ENCODE results near the gene ATPAF2. TPM values are rescaled to one million over a fixed set of nuclear protein-coding genes. Genes with fewer than 3 reads are reported as not detected.

Gene ATPAF2
- polyA plus RNA-seq, 4 donors, result 23.6 to 33.8 (median 27.2) TPM

DNA sequence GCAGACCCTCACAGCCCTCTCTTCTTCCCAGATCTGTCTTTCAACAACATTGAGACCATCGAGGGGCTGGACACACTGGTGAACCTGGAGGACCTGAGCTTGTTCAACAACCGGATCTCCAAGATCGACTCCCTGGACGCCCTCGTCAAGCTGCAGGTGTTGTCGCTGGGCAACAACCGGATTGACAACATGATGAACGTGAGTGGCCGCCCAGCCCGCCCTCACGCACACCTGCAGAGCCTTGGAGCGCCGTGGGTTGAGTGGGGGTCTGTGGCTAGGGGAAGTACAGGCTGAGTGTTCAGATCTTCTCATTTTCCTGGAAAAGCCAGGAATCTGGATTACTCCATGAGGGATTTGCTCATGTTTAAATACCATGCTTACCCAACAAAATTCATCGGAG lies 51.1 kb downstream of the ATPAF2 start:
- DNase-seq (ENCODE audit: low read depth in 4 of 4, low spot score in 2 of 4), result no peak

DNA sequence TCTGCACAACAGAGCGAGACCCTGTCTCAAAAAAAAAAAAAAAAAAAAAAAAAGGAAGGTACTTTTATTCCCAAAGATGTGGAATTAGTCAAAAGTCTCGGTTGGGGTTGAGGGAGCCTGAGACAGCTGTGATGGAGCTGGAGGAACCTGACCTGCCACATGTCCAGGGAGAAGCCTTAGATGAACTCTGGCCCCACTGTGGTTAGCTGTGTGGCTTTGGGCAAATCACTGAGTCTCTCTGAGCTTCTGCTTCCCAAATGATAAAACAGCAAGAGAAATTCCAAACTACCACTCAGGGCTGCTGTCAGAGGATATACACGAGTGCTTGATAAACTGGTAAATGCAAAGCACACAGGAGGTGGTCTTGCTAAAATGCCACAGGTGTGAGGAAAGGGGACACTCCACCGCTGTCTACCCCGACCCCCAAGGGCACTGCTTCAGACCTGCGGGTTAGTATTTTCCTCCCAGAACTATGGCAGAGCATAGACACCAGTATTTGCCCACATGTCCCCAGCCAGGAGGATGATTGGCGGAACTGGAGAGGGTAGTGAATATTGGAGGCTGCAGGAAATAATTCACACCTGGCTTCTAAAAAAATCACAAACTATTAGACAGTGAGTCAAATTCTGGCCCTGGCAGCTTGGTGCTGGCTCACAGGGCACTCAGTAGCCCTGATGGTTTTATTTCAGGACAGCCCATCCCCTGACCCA lies 51.6 kb downstream of the ATPAF2 start:
- DNase-seq (ENCODE audit: low read depth in 4 of 4, low spot score in 2 of 4), result no peak

DNA sequence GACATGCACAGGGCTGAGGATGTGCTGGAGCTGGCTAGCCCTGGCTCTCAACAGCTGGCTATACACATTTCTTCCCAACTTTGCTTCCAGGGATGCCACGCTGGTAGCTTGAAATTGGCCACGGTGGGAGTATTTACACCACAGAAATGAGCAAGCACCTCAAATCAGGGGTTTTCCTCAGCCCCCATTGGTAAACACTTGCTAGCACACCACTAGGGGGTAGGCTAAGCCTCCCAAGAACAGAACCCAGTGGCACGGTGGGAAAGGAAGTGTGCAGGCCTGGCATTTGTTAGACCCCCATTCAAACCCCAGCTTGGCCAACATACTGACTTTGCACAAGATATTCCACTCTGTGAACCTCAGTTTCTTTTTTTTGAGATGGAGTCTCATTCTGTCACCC lies 53.4 kb downstream of the ATPAF2 start:
- no peak for DNase-seq (ENCODE audit: low read depth in 4 of 4, low spot score in 2 of 4)

DNA sequence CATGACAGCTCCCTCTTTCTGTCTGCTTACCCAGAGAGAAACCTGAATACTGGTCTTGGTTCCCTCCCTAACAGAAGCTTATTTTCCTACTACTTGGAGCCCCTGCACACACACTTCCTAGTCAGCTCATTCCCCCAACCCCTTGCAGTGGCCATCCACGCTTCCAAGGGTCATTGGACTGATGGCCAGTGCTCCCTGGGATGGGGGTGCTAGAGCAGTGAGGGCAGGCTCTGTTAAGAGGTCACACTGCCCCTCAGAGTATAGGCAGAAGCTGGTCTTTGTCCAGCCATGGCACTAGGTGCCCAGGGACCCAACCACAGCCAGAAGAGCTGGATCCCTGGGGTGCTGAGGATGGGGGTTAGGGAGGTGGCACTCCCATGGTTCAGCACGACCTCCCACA lies 53.8 kb downstream of the ATPAF2 start:
- no peak for DNase-seq (ENCODE audit: low read depth in 4 of 4, low spot score in 2 of 4)

DNA sequence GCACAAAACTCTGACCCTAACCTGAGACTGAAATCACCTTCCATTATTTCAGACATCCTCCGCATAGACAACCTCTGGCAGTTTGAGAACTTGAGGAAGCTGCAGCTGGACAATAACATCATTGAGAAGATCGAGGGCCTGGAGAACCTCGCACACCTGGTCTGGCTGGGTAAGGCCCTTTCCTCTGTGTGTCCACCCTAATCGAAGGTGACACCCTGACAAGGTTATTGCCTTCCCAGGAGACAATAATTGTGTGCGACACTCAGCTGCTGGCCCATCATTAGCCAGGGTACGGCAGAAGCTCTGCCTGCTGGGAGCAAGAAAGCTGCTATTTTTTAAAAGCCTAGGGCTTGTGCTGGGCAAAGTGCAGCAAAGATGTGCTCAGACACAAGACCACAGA lies 55.2 kb downstream of the ATPAF2 start:
- no peak for DNase-seq (ENCODE audit: low read depth in 4 of 4, low spot score in 2 of 4)

DNA sequence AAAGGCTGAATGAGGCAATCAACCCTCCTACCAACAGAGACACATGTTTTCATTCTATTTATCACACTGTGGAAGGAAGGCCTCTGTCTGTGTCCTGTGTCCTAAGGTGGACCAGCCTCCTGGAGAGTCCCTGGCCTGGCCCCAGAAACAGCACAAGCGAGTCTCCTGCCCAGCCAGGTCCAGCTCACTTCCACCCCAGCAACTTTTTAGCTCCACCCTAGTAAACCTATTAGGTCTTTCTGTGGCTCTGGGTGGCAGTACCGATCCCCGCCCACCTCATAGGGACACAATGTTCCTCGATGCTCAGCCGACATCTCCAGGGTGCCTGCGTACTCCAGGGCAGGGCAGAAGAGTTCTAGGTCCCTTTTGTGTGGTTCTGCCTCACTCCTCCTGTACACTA lies 55.6 kb downstream of the ATPAF2 start:
- no peak for DNase-seq (ENCODE audit: low read depth in 4 of 4, low spot score in 2 of 4)

DNA sequence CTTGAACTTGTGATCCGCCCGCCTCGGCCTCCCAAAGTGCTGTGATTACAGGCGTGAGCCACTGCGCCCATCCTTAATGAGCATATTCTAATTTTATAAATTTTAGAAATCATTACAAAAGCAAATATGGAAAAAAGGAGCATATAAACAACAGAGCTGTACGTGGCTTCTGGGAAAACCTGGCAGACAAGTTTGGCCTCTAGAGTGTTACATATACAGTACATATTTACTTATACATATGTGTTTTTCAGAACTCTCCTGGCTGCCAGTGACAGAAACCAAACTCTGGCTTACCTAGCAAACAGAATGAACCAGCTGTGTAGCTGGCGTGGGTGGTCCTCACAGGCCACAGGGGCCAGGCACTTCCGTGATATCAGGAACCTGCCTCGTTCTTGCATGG lies 56.2 kb downstream of the ATPAF2 start:
- DNase-seq (ENCODE audit: low read depth in 4 of 4, low spot score in 2 of 4), result no peak

DNA sequence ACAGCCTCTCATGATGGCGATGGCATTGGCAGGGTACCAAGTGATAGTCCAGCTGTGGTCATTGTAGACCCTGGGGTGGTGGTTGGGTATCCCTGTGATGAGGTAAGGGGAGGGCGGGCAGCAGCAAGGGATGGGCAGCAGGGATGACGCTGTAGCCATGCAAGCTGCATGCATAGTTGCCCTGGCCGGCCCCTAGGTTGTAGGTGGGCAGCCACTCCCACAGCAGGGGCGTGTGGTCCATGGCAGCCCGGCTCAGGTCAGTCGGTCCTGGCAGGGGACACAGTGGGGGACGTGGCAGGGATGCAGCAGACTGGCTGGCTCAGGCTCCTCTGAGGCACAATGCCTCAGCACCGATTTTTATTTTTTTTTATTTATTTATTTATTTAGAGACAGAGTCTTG lies 57.6 kb downstream of the ATPAF2 start:
- DNase-seq (ENCODE audit: low read depth in 4 of 4, low spot score in 2 of 4), result no peak

DNA sequence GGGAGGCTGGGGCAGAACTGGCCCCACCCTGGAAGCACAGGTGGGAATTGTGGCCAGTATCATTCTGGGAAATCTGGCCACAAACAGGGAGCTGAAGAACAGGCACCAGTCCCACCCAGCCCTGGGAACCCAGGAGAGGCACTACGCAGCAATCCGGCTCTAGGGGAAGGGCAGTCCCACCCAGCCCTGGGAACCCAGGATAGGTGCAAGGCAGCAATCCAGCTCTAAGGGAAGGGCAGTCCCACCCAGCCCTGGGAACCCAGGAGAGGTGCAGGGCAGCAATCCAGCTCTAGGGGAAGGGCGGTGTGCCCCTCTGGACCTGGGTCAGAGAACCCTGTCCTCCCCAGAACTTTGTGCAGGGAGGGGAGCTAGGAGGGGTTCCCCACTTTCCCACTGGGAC lies 59.2 kb downstream of the ATPAF2 start:
- DNase-seq (ENCODE audit: low read depth in 4 of 4, low spot score in 2 of 4), result no peak

DNA sequence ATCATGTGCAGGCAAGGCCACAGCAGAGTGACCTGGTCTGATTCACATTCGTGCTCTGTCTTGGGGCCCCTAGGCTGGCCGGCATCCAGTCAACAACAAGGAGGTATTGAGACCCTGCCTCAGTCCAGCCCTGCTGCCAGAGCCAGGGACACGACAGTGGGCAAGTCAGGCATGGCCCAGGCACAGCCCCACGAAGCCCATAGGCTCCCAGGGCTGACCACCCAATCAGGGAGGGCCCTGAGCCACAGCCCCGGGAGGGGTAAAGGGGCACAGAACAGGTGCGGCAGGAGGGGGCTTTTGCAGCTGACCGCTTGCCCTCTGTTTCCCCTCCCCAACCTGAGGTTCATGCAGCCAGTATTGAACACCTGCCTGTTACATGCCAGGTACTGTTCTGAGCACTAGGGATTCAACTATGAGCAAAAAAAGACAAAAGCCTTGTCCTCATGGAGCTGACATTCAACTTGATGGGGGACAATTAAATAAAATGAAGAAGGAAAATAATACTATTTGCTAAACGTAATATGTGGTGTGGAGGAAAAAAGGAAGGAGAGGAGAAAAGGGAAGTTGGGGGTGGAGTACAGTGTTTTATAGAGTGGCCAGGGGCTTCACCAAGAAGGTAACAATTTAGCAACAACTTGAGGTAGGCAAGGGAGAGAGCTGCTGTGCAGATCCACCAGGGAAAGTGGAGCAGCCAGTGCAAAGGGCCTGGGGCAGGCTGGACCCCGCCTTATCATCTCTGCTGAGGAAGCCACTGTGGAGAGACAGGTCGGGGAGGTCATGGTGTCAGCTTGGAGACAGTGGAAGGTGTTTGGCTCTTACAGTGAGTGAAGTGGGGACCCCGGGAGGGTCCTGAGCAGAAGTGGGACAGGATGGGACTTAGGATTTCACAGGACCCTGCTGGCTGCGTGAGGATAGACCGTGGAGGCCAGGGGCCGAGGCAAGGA lies 60.2 kb downstream of the ATPAF2 start:
- DNase-seq (ENCODE audit: low read depth in 4 of 4, low spot score in 2 of 4), result no peak

DNA sequence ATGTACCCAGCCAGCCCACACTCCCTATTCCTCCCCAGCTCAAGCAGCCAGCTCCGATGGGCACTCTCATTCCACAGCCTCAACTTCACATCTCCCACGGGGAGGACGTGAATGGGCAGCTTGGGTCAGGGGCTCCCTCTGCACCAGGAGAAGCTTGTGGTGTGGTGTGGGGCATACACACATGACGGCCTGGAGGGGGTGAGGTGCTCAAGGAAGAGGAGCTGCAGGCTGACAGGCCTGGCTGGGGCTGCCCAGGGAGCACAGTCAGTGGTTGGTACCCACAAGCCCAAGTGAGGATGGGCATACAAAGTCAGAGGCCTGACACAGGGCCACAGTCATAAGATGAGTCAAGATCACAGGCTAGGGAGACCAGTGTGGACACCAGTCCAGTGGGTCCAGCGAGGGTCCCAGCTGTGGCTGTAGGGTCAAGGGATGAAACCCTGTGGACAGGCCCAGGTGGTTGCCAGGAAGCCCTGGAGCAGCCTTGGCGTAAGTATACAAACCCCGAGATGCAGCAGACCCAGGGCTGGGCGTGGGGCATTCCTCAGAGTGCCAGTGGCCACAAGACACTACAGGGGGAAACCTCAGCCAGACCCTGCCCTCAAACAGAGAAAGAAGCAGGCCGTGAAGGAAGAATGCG lies 61.9 kb downstream of the ATPAF2 start:
- DNase-seq (ENCODE audit: low read depth in 4 of 4, low spot score in 2 of 4), result no peak

DNA sequence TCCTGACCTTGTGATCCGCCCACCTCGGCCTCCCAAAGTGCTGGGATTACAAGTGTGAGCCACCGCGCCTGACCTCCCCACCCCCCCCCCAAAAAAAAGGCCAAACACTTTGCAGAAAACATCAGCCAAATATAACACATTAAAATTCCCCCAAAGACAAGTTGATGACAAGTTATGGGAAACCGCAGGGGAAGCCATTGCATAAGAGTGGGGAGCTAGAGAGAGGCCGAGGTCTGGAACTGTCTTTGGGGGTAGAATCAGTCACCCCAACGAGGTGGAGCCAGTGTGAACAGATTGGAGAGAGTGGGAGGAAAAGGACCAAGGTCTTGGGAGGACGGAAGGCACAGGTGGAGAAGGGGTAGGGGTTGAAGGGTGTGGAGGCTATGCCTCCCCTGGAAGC lies 63.5 kb downstream of the ATPAF2 start:
- DNase-seq (ENCODE audit: low read depth in 4 of 4, low spot score in 2 of 4), result no peak

DNA sequence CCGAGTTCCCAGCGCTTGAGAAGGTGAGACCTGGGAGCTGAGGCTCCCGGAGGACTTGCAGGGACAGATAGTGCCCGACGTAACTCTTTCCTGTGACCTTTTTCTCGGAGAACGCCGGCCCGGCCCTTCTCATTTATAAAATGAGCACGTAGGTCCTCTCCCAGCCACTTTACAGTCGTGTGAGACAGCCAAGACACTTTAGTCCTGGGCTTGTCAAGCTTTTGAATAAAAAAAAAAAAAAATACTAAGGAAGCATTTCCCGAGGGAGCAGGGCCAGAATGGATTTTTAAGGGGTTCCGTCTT lies 66.1 kb downstream of the ATPAF2 start:
- no peak for DNase-seq (ENCODE audit: low read depth in 4 of 4, low spot score in 2 of 4)

DNA sequence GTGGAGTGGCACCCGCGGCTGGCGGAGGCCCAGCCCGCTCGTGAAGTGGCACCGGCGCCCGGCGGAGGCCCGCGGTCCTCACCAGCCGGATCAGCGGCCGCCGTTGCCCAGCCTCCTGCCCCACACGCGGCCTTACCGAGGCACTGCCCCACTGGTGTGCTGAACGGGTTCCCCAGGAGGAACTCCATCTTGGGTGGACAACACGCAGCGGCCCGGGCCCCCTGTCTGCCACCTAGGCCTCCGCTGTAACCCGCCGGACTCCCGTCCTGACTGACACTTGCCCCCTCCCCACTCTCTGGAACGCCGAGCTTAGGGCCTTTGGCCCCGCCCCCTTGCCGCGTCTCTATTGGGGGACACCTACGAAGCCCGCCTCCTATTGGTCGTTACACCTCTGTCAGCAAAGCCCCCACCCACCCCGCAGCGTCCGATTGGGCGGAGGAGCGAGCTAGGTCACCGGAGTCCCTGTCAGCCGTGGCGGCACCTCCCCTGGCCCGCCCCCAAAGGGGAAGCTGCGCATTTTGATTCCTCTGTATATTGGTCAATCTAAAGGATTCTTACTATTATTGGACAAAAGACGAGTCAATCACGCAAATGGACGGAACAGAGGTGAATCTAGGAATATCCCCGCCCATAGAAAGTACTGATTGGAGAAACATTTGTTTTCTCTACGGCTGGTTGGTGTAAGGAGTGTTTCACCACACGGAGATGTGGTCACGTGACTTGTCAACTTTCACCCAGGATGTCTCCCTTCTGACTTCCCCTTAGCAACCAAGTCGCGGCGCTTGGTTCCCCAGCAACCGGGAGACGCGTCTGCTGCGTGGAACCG lies 66.6 kb downstream of the ATPAF2 start, which contains the start of the genes DRC3 and TOM1L2:
Gene DRC3, plus strand, starts transcription at position 737 of the 826 bp plus-strand sequence. CDS start 4,737 bp downstream, outside the sequence.
Gene TOM1L2, minus strand, starts transcription at position 275 of the 826 bp plus-strand sequence. Its CDS starts 87 bp downstream, at position 188.
- peak; percentile 100 for DNase-seq (ENCODE audit: low read depth in 4 of 4, low spot score in 2 of 4)

DNA sequence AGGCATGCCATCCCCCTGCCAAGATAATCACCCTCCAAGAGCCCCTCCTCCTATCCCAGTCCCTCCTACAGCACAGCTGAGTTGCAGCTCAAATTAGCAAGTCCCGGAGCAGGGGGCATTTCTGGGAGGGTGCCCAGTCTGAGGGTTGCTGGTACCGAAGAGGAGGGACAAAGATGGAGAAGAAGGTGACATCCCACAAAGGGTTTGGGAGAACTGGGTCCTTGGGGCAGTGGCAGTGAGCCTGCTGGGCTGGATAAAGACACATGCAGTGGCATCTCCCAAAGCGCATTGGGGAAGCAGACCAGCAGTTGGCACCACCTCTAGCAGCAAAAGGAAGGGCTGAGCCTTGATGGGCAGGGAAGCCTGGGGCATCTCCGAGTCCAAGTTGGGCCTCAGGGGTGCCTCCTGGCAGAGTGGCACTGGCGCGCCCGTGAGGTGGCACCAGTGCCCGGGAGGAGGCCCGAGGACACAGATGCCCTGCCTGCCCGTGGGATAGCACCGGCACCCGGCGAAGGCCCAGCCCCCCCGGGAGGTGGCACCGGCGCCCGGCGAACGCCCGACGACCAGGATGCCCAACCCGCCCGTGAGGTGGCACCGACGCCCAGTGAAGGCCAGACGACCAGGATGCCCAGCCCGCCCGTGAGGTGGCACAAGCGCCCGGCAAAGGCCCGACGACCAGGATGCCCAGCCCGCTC lies 67.4 kb downstream of the ATPAF2 start:
- DNase-seq (ENCODE audit: low read depth in 4 of 4, low spot score in 2 of 4), result no peak

DNA sequence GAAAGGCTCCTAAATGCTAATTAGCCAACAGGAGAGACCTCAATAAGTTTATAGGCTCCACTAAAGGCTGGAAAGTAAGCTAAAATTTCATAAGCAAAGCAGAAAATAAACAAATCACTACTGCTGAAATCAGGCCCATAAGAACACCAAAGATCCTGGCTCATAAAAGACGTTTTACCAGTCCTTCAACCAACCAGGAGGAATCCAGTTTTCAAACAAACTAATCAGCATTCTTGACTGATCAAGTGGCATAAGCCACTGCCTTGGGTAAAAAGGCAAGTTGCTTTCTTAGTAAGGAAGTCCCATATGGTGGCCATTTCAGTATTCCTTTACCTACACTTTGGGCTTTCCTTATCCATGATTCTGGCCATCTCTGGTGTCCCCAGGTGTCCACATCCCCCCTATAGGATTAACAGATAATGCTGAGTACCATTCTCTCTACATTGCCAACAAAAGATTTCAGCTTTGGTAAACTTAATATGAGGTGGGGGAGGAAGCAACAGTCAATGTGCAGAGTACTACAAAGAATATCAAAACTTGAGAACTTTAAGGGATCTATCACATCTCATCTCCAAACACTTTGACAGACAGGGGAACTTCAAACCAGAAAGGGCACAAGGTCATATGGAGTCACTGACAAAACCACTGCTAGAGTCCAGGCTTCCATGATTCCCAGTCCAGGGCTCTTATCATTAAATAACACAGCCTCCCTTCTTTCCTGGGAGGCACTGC lies 68.1 kb downstream of the ATPAF2 start:
- DNase-seq (ENCODE audit: low read depth in 4 of 4, low spot score in 2 of 4), result no peak
